ENCODE data around the gene TRAIP.

Gene TRAIP

GRCh38 chr3:49780080-49780974, 76.0 kb downstream of the TRAIP start:
- H4K20me1 ChIP-seq (ENCODE audit: insufficient read depth, low read length): peaks cover 18% of the 10 kb centered on the region
- H3K4me2 ChIP-seq (ENCODE audit: low read length): no peak overlapping the region
- no peaks in the 10 kb centered on the region for H3K27me3 ChIP-seq (ENCODE audit: low read depth, low read length)
- no peaks in the 10 kb centered on the region for H3K9me3 ChIP-seq (ENCODE audit: insufficient read depth, low read length)
- no peak overlapping the region for H3K4me3 ChIP-seq (ENCODE audit: low read length)
- no peak overlapping the region for H2AFZ ChIP-seq (ENCODE audit: low read depth, low read length)
- TF ChIP-seq EZH2phosphoT487 (IDR thresholded peaks at IDR 0.05; ENCODE audit: low read depth) (no peak), CTCF (IDR thresholded peaks at IDR 0.05; ENCODE audit: low read depth, low read length) (no peak)
- H3K27ac ChIP-seq (ENCODE audit: low read length): no peak overlapping the region
- H3K79me2 ChIP-seq (ENCODE audit: low read length): peaks cover 81% of the 10 kb centered on the region
- H3K36me3 ChIP-seq (replicated peaks; ENCODE audit: low read depth, low read length): peaks cover 30% of the 10 kb centered on the region
- H3K4me1 ChIP-seq (ENCODE audit: low read length): peaks cover 4% of the 10 kb centered on the region
- no peak overlapping the region for H3K9ac ChIP-seq (ENCODE audit: low read length)

- H4K20me1 ChIP-seq (ENCODE audit: insufficient read depth, low read length): peaks cover 23% of the 10 kb centered on the region
- peaks cover 31% of the 10 kb centered on the region for H3K36me3 ChIP-seq (replicated peaks; ENCODE audit: low read depth, low read length)
- no peaks in the 10 kb centered on the region for H3K9me3 ChIP-seq (ENCODE audit: insufficient read depth, low read length)
- H3K9ac ChIP-seq (ENCODE audit: low read length): no peak overlapping the region
- H3K4me1 ChIP-seq (ENCODE audit: low read length): no peaks in the 10 kb centered on the region
- H3K27ac ChIP-seq (ENCODE audit: low read length): no peak overlapping the region
- no peak overlapping the region for H2AFZ ChIP-seq (ENCODE audit: low read depth, low read length)
- no peak overlapping the region for H3K4me3 ChIP-seq (ENCODE audit: low read length)
- peaks cover 79% of the 10 kb centered on the region for H3K79me2 ChIP-seq (ENCODE audit: low read length)
- no peak for TF ChIP-seq EZH2phosphoT487 (IDR thresholded peaks at IDR 0.05; ENCODE audit: low read depth)
- no peak for TF ChIP-seq CTCF (IDR thresholded peaks at IDR 0.05; ENCODE audit: low read depth, low read length)
- no peak overlapping the region for H3K4me2 ChIP-seq (ENCODE audit: low read length)
- no peaks in the 10 kb centered on the region for H3K27me3 ChIP-seq (ENCODE audit: low read depth, low read length)
These were observed 76.8 kb downstream of the TRAIP start for GRCh38 chr3:49779358-49780079.
